Glutamatergic neuron (in vitro differentiated cells): Measurements from ENCODE around the gene GCNT1. TPM values are rescaled to one million over a fixed set of nuclear protein-coding genes. Genes with fewer than 3 reads are reported as not detected.
A peak's percentile ranks its signal among the peaks of the same experiment; 100 is the strongest.

Source experiments
- DNase-seq: peaks from one replicate; pipeline ENCODE4 v3.0.0; 2022
- H3K27ac Mint-ChIP-seq: one replicate; pipeline ENCODE4 v1.8.0; 2020; ENCODE audit warnings: mild to moderate bottlenecking, mixed read lengths, inconsistent platforms; ENCODE audit not compliant: unreplicated experiment
- H3K27me3 Mint-ChIP-seq: one replicate; pipeline ENCODE4 v1.8.0; 2020; ENCODE audit warnings: mild to moderate bottlenecking, moderate library complexity, mixed read lengths, inconsistent platforms; ENCODE audit not compliant: unreplicated experiment
- H3K36me3 Mint-ChIP-seq: one replicate; pipeline ENCODE4 v1.8.0; 2020; ENCODE audit warnings: mild to moderate bottlenecking, mixed read lengths, inconsistent platforms; ENCODE audit not compliant: unreplicated experiment
- H3K4me1 Mint-ChIP-seq: one replicate; pipeline ENCODE4 v1.8.0; 2020; ENCODE audit warnings: mild to moderate bottlenecking, low read depth, mixed read lengths, inconsistent platforms; ENCODE audit not compliant: unreplicated experiment
- H3K4me3 Mint-ChIP-seq: one replicate; pipeline ENCODE4 v1.8.0; 2020; ENCODE audit warnings: mild to moderate bottlenecking, mixed read lengths, inconsistent platforms; ENCODE audit not compliant: unreplicated experiment
- H3K9me3 Mint-ChIP-seq: one replicate; pipeline ENCODE4 v1.8.0; 2020; ENCODE audit warnings: mild to moderate bottlenecking, moderate library complexity, mixed read lengths, inconsistent platforms; ENCODE audit not compliant: unreplicated experiment
- total RNA-seq: library from RNA; stranded (reverse); fragmentation: NEBNext Ultra II Directional; extraction: Animal tissue kit (Norgen Biotek cat#: 25700); gene quantifications from one replicate; pipeline ENCODE4 v1.2.1, GENCODE V29; 2021; ENCODE audit not compliant: unreplicated experiment
- TF ChIP-seq, protein P1 (sequence below): fragments of 200-600 bp; sonication (generic); IDR thresholded peaks from one replicate; pipeline ENCODE4 v1.5.0; 2021; ENCODE audit not compliant: partially characterized antibody, unreplicated experiment

GCNT1 gene
- total RNA-seq, 1 donor from 2014 or later = 1.2 TPM

DNA sequence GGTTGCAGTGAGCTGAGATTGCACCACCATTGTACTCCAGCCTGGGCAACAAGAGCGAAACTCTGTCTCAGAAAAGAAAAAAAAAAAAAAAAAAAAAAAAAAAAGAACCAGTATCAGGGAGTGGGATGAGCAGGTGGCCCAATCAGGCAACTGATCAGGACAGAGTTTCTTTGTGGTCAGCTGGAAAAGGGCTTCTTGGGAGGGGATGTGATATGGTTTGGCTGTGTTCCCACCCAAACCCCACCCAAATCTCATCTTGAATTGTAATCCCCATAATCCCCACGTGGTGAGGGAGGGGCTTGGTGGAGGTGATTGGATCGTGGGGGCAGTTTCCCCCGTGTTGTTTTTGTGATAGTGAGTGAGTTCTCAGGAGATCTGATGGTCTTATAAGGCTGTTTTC lies 4.7 kb upstream of the GCNT1 start:
- Mint-ChIP-seq H3K27ac (no peak overlapping the region), H3K4me1 (no peaks in the 10 kb centered on the region), H3K4me3 (no peak overlapping the region), H3K36me3 (no peaks in the 10 kb centered on the region), H3K9me3 (peaks cover 2% of the 10 kb centered on the region), H3K27me3 (peaks cover 1% of the 10 kb centered on the region)
- no peak for DNase-seq
- TF ChIP-seq, protein P1, sequence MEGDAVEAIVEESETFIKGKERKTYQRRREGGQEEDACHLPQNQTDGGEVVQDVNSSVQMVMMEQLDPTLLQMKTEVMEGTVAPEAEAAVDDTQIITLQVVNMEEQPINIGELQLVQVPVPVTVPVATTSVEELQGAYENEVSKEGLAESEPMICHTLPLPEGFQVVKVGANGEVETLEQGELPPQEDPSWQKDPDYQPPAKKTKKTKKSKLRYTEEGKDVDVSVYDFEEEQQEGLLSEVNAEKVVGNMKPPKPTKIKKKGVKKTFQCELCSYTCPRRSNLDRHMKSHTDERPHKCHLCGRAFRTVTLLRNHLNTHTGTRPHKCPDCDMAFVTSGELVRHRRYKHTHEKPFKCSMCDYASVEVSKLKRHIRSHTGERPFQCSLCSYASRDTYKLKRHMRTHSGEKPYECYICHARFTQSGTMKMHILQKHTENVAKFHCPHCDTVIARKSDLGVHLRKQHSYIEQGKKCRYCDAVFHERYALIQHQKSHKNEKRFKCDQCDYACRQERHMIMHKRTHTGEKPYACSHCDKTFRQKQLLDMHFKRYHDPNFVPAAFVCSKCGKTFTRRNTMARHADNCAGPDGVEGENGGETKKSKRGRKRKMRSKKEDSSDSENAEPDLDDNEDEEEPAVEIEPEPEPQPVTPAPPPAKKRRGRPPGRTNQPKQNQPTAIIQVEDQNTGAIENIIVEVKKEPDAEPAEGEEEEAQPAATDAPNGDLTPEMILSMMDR = no peak

DNA sequence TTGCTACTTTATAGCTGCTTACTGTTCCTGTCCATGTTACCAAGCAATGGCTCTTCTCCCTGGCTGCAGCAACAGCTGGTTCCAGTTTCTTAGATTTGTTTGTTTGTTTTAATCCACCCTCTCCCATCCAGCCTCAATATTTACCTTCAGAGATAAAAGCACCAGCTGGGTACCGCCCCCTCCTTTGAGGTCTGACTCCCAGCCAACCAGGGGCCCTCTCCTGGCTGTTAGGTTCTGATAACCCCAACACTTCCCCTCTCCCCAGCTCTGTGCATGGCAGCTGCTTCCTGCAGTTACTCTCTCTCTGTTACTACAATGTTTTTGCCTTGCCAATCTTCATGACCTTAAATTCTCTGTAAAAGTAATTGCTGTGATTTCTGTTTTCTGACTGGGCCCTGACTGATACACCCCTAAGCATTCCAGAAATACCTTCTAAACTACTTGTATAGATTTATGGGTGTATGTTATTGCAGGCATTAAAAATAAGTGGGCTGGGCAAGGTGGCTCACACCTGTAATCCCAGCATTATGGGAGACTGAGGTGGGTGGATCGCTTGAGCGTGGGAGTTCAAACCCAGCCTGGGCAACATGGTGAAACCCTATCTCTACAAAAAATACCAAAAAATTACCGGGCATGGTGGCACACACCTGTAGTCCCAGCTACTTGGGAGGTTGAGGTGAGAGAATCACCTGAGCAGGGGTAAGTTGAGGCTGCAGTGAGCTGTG lies 2.6 kb upstream of the GCNT1 start:
- Mint-ChIP-seq H3K36me3 (no peaks in the 10 kb centered on the region), H3K27ac (no peak overlapping the region), H3K9me3 (peaks cover 2% of the 10 kb centered on the region), H3K4me3 (no peak overlapping the region), H3K4me1 (peaks cover 6% of the 10 kb centered on the region), H3K27me3 (peaks cover 4% of the 10 kb centered on the region)
- DNase-seq = no peak
- TF ChIP-seq, protein P1 = no peak

DNA sequence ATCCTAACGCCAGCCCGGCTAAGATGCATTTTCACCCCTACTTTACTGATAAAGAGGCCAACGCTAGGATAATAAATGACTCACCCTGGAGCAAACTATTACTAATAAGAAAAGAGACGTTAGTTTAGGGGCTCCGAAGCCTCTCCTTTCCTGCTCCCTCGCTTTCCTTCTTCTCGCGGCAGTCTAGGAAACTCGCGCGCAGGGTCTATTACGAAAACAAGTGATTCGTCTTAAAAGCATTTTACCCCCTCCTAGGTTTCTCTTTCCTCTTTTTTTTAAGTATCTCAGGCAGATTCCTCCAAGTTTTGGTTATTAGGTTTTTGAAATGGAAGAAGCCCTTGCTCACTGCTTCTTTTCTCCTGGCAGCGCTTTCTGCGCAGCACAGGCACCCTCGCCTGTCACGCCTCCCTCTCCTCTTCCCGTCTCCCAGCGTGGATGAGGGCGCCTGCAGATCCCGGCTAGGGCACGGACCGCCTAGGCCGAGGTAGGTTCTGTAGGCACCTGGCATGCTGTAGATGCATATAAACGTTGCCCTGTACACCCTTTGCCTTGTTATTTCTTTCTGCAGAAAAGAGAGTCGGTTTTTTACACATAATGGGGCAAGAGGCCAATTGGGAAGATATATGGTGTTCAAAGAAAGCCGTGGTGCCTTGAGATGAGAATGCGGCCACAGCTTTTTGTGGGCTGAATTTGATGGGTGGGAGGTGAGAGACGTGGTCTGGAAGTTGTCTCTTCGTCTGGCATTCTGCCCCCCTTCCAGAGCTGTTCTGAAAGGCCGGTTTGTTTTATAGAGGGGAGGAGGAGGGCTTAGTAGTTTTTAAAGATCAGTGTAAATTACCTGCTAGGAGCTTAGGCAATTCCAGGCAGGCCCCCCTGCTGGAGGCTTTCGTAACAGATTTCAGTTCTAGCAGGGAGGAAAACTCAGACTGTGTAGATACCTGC lies 983 bp downstream of the GCNT1 start:
- Mint-ChIP-seq H3K27ac (no peak overlapping the region), H3K36me3 (no peaks in the 10 kb centered on the region), H3K9me3 (peaks cover 4% of the 10 kb centered on the region), H3K27me3 (peaks cover 2% of the 10 kb centered on the region), H3K4me3 (peak overlapping the region; percentile 94), H3K4me1 (peaks cover 6% of the 10 kb centered on the region)
- TF ChIP-seq, protein P1 = peak; percentile 66
- DNase-seq = peak; percentile 48

DNA sequence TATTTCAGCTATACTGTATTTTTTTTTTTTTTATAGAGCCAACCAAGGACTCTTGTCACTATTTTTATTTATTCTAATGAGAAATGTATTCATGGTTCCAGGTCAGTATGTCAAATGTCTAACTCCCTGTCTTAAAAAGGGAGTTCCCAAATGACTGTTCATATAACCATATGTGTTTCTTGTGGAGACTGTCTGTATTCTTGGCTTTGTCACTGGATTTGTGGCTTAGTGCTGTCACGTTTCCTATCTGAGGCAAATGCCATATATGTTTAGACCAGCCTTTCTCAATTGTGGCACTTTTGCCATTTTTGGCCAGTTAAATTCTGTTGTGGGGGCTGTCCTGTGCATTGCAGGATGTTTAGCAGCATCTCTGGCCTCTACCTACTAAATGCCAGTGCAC lies 3.1 kb downstream of the GCNT1 start:
- no peak for DNase-seq
- TF ChIP-seq, protein P1 = no peak
- H3K27me3 Mint-ChIP-seq = peaks cover 2% of the 10 kb centered on the region
- peaks cover 6% of the 10 kb centered on the region for H3K4me1 Mint-ChIP-seq
- peaks cover 4% of the 10 kb centered on the region for H3K9me3 Mint-ChIP-seq
- no peaks in the 10 kb centered on the region for H3K36me3 Mint-ChIP-seq
- H3K4me3 Mint-ChIP-seq = no peak overlapping the region
- H3K27ac Mint-ChIP-seq = no peak overlapping the region
